Tibial nerve (tissue), 4 donors: Measurements from ENCODE around the gene CLECL1.

Experiments
- CTCF ChIP-seq, 5 experiments: fragments of 200-600 bp in 3 of 5; fragments of 450-650 bp in 2 of 5; sonication (generic) in 3 of 5; IDR thresholded peaks; one replicate each; pipeline ENCODE4 v1.5.1; 2016 to 2019; ENCODE audit warnings: antibody characterized with exemption in 5 of 5, mild to moderate bottlenecking in 3 of 5, moderate library complexity in 2 of 5
- EP300 ChIP-seq, 2 donors: sonication (generic); formaldehyde crosslinking; IDR thresholded peaks; one replicate each; pipeline ENCODE4 v1.6.1; 2017; ENCODE audit warnings: antibody characterized with exemption in 2 of 2, mild to moderate bottlenecking in 1 of 2
- POLR2A ChIP-seq, 2 donors: fragments of 450-650 bp; IDR thresholded peaks; one replicate each; pipeline ENCODE4 v1.6.1; 2017; ENCODE audit warnings: antibody characterized with exemption in 2 of 2, mild to moderate bottlenecking in 2 of 2, moderate library complexity in 2 of 2

GRCh38 chr12:9732921-9733461, at the start of gene CLECL1:
- TF ChIP-seq CTCF (IDR thresholded peaks at IDR 0.05): no peak
- no peak for TF ChIP-seq EP300 (IDR thresholded peaks at IDR 0.05)
- no peak for TF ChIP-seq POLR2A (IDR thresholded peaks at IDR 0.05)
